GM19468 (cell line): Measurements from ENCODE around the gene LIMS3.
"Not testable (repeated sequence)": the region's sequence is repeated elsewhere in the genome, so short reads cannot be mapped to it uniquely, and the experiment has no call there.

ENCODE experiments used
- ATAC-seq: cut with Tn5 transposase; IDR thresholded peaks from one replicate; pipeline ENCODE4 v1.9.1; 2021; ENCODE audit warnings: mild to moderate bottlenecking, moderate library complexity, moderate number of reproducible peaks; ENCODE audit not compliant: unreplicated experiment; ENCODE audit errors: extremely low read depth

LIMS3 gene

DNA sequence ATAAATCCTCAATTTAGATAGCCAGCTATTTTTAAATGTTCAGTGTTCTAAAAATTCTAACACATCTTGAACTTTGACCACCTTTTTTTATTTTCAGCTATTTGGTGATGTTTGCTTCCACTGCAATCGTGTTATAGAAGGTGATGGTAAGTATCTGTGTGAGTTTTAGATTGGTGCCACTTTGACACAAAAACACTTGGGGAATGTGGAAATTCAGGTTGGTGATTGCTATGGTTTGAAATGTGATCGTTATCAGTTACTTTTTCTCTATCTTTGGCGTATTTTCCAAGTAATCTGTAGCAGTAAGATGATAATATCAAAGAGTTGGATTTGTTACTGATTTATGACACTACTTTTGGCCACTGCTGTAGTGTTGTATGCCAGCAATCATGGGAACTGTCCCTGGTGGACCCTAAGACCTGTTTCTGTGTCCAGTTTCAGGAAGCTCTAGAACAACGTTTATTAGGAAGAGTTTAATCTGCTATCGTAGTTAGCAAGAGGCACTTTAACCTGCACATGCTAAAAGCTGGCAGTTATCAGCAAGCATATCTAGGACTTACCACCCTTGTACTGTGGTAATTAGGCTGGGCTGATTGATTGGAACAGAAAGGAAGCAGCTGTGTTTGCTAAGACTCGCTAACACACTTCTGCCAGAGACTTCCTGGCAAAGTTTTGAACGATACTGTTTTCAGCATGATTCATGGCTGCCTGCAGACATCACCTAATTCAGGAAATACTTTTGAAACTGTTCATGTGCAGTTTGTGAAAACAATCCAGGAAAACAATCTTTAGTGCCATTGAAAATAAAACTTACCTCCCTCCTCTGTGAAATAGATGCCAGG, 23.3 kb downstream of the LIMS3 start:
- not testable (repeated sequence) for ATAC-seq

- ATAC-seq, result not testable (repeated sequence)
These were observed 26.0 kb downstream of the LIMS3 start for GRCh38 chr2:109924481-109924880.

DNA sequence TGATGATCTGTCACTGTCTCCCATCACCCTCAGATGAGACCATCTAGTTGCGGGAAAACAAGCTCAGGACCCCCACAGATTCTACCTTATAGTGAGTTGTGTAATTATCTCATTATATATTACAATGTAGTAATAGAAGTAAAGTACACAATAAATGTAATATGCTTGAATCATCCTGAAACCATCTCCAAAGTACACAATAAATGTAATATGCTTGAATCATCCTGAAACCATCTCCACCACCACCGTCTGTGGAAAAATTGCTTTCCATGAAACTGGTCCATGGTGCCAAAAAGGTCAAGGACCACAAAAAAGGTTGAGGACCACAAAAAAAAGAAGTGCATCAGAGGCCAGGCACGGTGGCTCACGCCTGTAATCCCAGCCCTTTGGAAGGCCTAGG, 29.3 kb downstream of the LIMS3 start:
- ATAC-seq, result not testable (repeated sequence)

DNA sequence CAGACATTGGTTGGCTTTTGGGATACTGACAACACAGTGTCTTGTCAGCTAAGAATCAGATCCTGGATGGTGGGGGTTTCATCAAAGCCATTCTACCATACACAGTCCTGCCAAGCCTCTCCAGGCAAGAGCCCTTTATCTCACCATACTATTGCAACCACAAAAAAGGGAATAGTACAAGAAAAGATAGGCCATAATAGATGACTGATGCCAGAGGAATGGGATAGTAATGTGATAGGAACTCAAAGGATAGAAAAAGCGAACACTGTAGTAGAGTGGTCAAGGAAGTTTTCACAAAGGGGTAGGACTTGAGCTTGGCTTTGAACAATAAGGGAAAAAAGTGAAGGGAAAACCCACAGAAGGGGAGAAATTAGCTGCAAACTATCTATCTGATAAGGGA, 30.7 kb downstream of the LIMS3 start:
- ATAC-seq, result not testable (repeated sequence)

DNA sequence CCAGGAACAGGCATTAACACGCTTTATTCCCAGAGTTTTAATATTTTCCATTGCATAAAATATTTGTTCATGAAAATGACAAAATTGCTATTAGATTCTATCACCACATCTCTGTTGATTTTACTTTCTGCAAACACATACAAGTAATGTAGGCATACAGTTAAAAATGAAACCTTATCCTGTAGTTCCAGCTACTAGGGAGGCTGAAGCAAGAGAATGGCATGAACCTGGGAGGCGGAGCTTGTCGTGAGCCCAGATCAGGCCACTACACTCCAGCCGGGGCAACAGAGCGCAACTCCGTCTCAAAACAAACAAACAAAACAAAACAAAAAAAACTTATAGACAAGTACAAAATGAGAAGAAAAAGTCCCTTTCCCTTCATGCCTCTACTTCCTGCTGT, 38.0 kb downstream of the LIMS3 start:
- not testable (repeated sequence) for ATAC-seq

DNA sequence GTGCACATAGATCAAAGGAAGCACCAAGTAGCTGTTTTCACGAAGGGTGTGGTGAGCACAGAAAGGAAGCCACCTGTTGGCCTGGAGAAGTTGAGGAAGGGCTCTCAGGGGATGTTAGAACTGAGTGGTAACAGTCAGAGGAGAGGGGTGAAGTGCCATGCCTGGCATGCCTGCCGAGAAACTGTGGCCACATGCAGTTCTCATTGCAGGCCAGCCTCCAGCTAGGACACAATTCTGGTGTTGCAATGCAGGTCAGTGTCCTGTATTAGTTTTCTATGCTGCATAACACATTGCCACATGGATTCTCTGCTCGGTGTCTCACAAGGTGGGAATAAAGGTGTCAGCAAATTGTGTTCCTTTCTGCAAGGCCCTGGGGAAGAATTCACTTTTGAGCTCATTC, 46.9 kb downstream of the LIMS3 start:
- ATAC-seq, result not testable (repeated sequence)

- ATAC-seq, result not testable (repeated sequence)
These were observed 48.9 kb downstream of the LIMS3 start for GRCh38 chr2:109947262-109947958.

DNA sequence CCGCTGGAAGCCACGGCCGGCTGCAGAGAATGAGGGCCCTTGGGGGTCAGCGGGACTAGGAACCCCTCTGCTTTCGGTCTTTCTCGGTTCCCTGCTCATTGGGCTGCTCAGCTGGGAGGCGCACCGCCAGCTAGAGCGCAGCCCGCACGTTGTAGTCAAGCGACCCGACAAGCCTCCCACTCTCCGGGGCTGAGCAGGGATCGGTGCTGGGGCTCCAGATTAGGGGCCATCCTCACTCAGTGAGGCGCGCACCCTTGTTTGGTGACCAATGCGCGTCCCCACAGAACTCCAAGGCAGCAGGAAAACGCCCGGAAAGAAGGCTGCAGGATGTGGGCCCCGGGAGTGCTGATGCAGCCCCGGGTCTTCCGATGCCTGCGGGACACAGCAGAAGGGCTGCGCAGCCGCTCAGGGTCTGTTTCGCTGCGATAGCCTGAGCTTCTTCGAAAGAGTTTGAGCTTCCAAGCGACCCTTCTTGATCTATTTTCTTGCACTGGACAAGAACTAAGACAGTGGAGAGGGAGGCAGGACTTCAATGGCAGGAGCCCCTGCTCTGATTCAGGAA, 49.6 kb downstream of the LIMS3 start:
- ATAC-seq, result not testable (repeated sequence)

DNA sequence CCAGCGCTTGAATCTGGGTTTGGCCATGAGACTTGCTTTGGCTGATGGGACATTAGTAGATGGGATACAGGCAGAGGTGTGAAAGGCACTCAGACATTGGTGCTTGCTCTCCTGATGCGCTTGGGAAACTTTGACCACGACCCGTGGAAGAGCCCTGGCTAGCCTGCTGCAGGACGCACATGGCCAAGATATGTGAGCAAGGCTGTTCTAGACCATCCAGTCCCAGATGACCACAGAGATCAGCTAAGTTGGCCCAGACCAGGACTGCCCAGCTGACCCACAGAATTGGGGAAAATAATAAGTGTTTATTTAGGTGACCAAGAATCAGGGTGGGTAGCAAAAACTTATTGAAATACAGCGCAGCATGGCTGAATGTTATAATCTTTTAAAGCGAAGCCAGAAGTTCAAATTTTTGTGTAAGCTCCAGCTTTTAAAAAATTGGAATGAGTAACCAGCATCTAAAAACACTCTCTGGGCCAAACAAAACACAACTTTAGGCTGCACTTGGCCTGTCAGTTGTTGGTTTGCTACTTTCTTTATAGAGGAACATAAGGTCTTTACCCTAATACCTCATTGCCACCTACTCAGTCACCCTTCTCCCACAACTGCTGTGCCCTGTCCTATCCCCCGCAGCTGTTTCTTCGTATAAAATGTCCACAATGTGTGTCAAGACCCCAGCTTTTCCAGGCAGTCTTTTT, 51.8 kb downstream of the LIMS3 start:
- not testable (repeated sequence) for ATAC-seq

DNA sequence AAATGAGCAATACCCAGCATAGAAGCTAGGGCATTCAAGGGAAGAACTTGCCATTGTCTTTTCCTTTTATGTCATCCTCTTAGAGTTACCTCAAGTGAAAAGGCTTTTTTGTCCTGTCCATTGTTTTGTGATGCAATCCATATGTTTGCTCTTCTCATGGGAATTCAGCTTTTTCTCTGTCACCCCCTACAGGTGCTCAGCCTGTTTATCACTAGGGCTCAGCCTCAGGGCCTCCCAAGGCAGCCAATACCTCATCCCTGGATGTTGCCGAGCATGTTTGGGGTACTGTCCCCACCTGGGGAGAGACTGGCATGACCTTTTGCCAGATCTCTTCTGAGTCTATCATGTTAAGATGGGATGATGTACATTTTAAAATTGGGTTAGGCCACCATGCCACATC, 65.5 kb downstream of the LIMS3 start:
- not testable (repeated sequence) for ATAC-seq

GRCh38 chr2:109965482-109965881, 67.0 kb downstream of the LIMS3 start:
- not testable (repeated sequence) for ATAC-seq

- not testable (repeated sequence) for ATAC-seq
These were observed 67.7 kb downstream of the LIMS3 start for GRCh38 chr2:109966107-109966736.

- ATAC-seq, result not testable (repeated sequence)
These were observed 68.4 kb downstream of the LIMS3 start for GRCh38 chr2:109966858-109967257.

DNA sequence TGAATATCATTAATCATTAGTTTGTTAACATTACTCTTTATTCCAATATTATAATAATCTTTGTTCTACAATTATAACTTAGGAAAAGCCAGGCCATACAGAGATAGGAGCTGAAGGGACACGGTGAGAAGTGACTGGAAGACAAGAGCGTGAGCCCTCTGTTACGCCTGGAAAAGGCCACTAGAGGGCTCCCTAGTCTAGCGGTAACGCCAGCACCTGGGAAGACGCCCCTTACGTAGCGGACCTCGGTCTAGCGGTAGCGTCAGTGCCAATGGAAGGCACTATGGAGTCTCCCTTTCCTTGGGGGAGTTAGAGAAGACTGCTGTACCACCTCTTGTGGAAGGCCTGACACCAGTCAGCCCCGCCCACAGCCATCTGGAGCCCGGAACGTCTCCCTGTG, 71.4 kb downstream of the LIMS3 start:
- not testable (repeated sequence) for ATAC-seq

DNA sequence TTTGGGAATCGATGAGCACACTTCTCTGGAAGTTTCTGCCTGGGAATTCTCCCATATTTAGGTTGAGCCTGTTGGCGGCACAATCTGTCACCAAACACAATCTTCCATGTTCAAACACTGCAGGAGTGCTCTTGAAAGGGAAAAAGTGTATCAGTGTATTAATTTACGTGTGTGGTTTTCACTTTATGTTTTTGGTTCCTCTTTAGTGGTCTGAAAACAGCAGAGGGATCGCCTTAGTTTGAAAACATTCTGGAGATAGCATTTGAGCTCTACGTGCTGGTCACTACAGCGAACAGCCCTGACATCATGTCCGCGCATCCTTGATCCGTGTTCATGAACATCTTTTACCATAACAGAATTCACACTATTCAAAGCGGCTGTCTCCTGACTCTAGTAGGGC, 73.2 kb downstream of the LIMS3 start:
- not testable (repeated sequence) for ATAC-seq
